Neural cell (in vitro differentiated cells): ENCODE results near the gene ANO8. TPM values are rescaled to one million over a fixed set of nuclear protein-coding genes. Genes with fewer than 3 reads are reported as not detected.

Source experiments
- H2AFZ ChIP-seq: fragments of 200-600, 300-800 bp; sonication (generic), shearing (Covaris generic); 2 replicates; pipeline ENCODE4 v1.6.0; 2014; ENCODE audit warnings: low read depth, mild to moderate bottlenecking, antibody characterized with exemption, low read length, moderate library complexity
- H3F3A ChIP-seq: fragments of 200-600 bp; shearing (Covaris generic); 2 replicates; pipeline ENCODE4 v1.6.1; 2016; ENCODE audit warnings: mild to moderate bottlenecking, moderate library complexity, mixed read lengths, antibody characterized with exemption, low read length; ENCODE audit not compliant: insufficient read depth, poor library complexity, severe bottlenecking
- H3K27ac ChIP-seq: fragments of 200-600, 300-800 bp; sonication (generic), shearing (Covaris generic); 2 replicates; pipeline ENCODE4 v1.5.1; 2014; ENCODE audit warnings: mild to moderate bottlenecking, low read length, moderate library complexity
- H3K27me3 ChIP-seq: fragments of 300-800, 200-600 bp; sonication (generic), shearing (Covaris generic); 2 replicates; pipeline ENCODE4 v1.6.0; 2014; ENCODE audit warnings: mild to moderate bottlenecking, low read depth, low read length, moderate library complexity; ENCODE audit not compliant: insufficient read depth
- H3K36me3 ChIP-seq: fragments of 300-800, 200-600 bp; sonication (generic), shearing (Covaris generic); 2 replicates; pipeline ENCODE4 v1.5.1; 2014; ENCODE audit warnings: mild to moderate bottlenecking, antibody characterized with exemption, low read length, moderate library complexity; ENCODE audit not compliant: insufficient read depth
- H3K4me2 ChIP-seq: fragments of 300-800, 200-600 bp; sonication (generic), shearing (Covaris generic); 2 replicates; pipeline ENCODE4 v1.6.0; 2014; ENCODE audit warnings: mild to moderate bottlenecking, low read length
- H3K4me3 ChIP-seq: fragments of 300-800, 200-600 bp; sonication (generic), shearing (Covaris generic); 2 replicates; pipeline ENCODE4 v1.5.1; 2014; ENCODE audit warnings: mild to moderate bottlenecking, low read length, moderate library complexity
- H3K79me2 ChIP-seq: fragments of 200-600 bp; shearing (Covaris generic); replicated peaks from 2 replicates; pipeline ENCODE4 v1.6.0; 2014; ENCODE audit warnings: mild to moderate bottlenecking, low read length, moderate library complexity; ENCODE audit not compliant: insufficient read depth
- H3K9ac ChIP-seq: fragments of 300-800, 200-600 bp; sonication (generic), shearing (Covaris generic); 2 replicates; pipeline ENCODE4 v1.6.1; 2016; ENCODE audit warnings: mild to moderate bottlenecking, low read length, mixed read lengths
- H3K9me2 ChIP-seq: fragments of 200-600 bp; shearing (Covaris generic); 2 replicates; pipeline ENCODE4 v1.6.1; 2016; ENCODE audit warnings: mild to moderate bottlenecking, low read length, mixed read lengths; ENCODE audit not compliant: insufficient read depth
- H3K9me3 ChIP-seq: fragments of 200-600, 300-800 bp; sonication (generic), shearing (Covaris generic); 2 replicates; pipeline ENCODE4 v1.6.1; 2016; ENCODE audit warnings: mild to moderate bottlenecking, mixed run types, low read length, moderate library complexity, mixed read lengths
- H4K20me1 ChIP-seq: fragments of 200-600 bp; shearing (Covaris generic); 2 replicates; pipeline ENCODE4 v1.6.1; 2016; ENCODE audit warnings: mild to moderate bottlenecking, mixed run types; ENCODE audit not compliant: insufficient read depth
- EP300 ChIP-seq: fragments of 450-650 bp; conservative IDR thresholded peaks from 2 replicates; pipeline ENCODE4 v1.6.1; 2014; ENCODE audit warnings: antibody characterized with exemption, mild to moderate bottlenecking, moderate library complexity; ENCODE audit not compliant: poor library complexity, severe bottlenecking
- EZH2 ChIP-seq: fragments of 200-600, 300-800 bp; shearing (Covaris generic), sonication (generic); IDR thresholded peaks from 2 replicates; pipeline ENCODE4 v1.6.1; 2014; ENCODE audit warnings: antibody characterized with exemption, low read length, borderline replicate concordance, mild to moderate bottlenecking; ENCODE audit not compliant: insufficient read depth, poor library complexity, severe bottlenecking
- MXI1 ChIP-seq: fragments of 450-650 bp; conservative IDR thresholded peaks from 2 replicates; pipeline ENCODE4 v1.6.1; 2014; ENCODE audit warnings: antibody characterized with exemption, mild to moderate bottlenecking; ENCODE audit not compliant: poor library complexity, severe bottlenecking
- POLR2AphosphoS5 ChIP-seq: IDR thresholded peaks from 2 replicates; pipeline ENCODE4 v1.6.1; 2012
- RAD21 ChIP-seq: fragments of 450-650 bp; conservative IDR thresholded peaks from 2 replicates; pipeline ENCODE4 v1.6.1; 2014; ENCODE audit warnings: antibody characterized with exemption, mild to moderate bottlenecking, moderate library complexity
- REST ChIP-seq: IDR thresholded peaks from 2 replicates; pipeline ENCODE4 v1.6.1; 2012; ENCODE audit warnings: borderline replicate concordance
- SMC3 ChIP-seq: fragments of 450-650 bp; conservative IDR thresholded peaks from 2 replicates; pipeline ENCODE4 v1.6.1; 2014; ENCODE audit warnings: antibody characterized with exemption, mild to moderate bottlenecking, moderate library complexity; ENCODE audit not compliant: poor library complexity
- TAF1 ChIP-seq: IDR thresholded peaks from 2 replicates; pipeline ENCODE4 v1.6.1; 2012; ENCODE audit warnings: low read depth
- polyA plus RNA-seq: library from polyadenylated mRNA; depleted of rRNA; stranded (reverse); fragments of >200 nt; gene quantifications from 2 replicates; pipeline ENCODE4 v1.2.3, GENCODE V29; 2014
- TF ChIP-seq, protein P1 (sequence below): fragments of 450-650 bp; IDR thresholded peaks from 2 replicates; pipeline ENCODE4 v1.5.1; 2014; ENCODE audit warnings: antibody characterized with exemption, mild to moderate bottlenecking, moderate library complexity; ENCODE audit not compliant: poor library complexity, severe bottlenecking

The ANO8 gene
- polyA plus RNA-seq, 1 donor from 2014 or later = 51.3 TPM

GRCh38 chr19:17351815-17352435 lies 17.3 kb upstream of the ANO8 start:
- H3K9me3 ChIP-seq = no peaks in the 10 kb centered on the region
- no peak for TF ChIP-seq TAF1
- no peak for TF ChIP-seq MXI1
- no peak for TF ChIP-seq SMC3
- TF ChIP-seq EZH2 = no peak
- TF ChIP-seq, protein P1, sequence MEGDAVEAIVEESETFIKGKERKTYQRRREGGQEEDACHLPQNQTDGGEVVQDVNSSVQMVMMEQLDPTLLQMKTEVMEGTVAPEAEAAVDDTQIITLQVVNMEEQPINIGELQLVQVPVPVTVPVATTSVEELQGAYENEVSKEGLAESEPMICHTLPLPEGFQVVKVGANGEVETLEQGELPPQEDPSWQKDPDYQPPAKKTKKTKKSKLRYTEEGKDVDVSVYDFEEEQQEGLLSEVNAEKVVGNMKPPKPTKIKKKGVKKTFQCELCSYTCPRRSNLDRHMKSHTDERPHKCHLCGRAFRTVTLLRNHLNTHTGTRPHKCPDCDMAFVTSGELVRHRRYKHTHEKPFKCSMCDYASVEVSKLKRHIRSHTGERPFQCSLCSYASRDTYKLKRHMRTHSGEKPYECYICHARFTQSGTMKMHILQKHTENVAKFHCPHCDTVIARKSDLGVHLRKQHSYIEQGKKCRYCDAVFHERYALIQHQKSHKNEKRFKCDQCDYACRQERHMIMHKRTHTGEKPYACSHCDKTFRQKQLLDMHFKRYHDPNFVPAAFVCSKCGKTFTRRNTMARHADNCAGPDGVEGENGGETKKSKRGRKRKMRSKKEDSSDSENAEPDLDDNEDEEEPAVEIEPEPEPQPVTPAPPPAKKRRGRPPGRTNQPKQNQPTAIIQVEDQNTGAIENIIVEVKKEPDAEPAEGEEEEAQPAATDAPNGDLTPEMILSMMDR = no peak
- H3K9ac ChIP-seq = no peak overlapping the region
- H3K4me3 ChIP-seq = no peak overlapping the region
- H3F3A ChIP-seq = no peaks in the 10 kb centered on the region
- no peaks in the 10 kb centered on the region for H3K9me2 ChIP-seq
- H3K27ac ChIP-seq = no peak overlapping the region
- H3K4me2 ChIP-seq = no peak overlapping the region
- H3K79me2 ChIP-seq = no peaks in the 10 kb centered on the region
- no peaks in the 10 kb centered on the region for H4K20me1 ChIP-seq
- no peaks in the 10 kb centered on the region for H3K36me3 ChIP-seq
- H2AFZ ChIP-seq = no peak overlapping the region
- no peaks in the 10 kb centered on the region for H3K27me3 ChIP-seq

- Histone ChIP-seq H3K27ac (no peak overlapping the region), H2AFZ (no peak overlapping the region), H3K4me2 (no peak overlapping the region), H3K9me2 (no peaks in the 10 kb centered on the region), H3K27me3 (no peaks in the 10 kb centered on the region), H3K9me3 (no peaks in the 10 kb centered on the region), H3K79me2 (no peaks in the 10 kb centered on the region), H3K9ac (no peak overlapping the region), H3F3A (no peaks in the 10 kb centered on the region), H3K36me3 (no peaks in the 10 kb centered on the region), H4K20me1 (no peaks in the 10 kb centered on the region), H3K4me3 (no peak overlapping the region)
- TF ChIP-seq SMC3 = no peak
- TF ChIP-seq MXI1 = no peak
- TF ChIP-seq EP300 = no peak
- no peak for TF ChIP-seq REST
- no peak for TF ChIP-seq RAD21
- TF ChIP-seq TAF1 = no peak
- TF ChIP-seq, protein P1 = no peak
- no peak for TF ChIP-seq POLR2AphosphoS5
- TF ChIP-seq EZH2 = no peak
Observed at GRCh38 chr19:17348700-17349099, 14.0 kb upstream of the ANO8 start.
